GM21423 (cell line): ENCODE results near the gene PHTF2.
"Not testable (repeated sequence)": the region's sequence is repeated elsewhere in the genome, so short reads cannot be mapped to it uniquely, and the experiment has no call there.

Source experiments
- ATAC-seq: cut with Tn5 transposase; IDR thresholded peaks from one replicate; pipeline ENCODE4 v1.9.1; 2021; ENCODE audit warnings: mild to moderate bottlenecking, moderate library complexity; ENCODE audit not compliant: unreplicated experiment

Gene PHTF2

GRCh38 chr7:77982926-77983550 is 184.5 kb downstream of the PHTF2 start:
- ATAC-seq = no peak

DNA sequence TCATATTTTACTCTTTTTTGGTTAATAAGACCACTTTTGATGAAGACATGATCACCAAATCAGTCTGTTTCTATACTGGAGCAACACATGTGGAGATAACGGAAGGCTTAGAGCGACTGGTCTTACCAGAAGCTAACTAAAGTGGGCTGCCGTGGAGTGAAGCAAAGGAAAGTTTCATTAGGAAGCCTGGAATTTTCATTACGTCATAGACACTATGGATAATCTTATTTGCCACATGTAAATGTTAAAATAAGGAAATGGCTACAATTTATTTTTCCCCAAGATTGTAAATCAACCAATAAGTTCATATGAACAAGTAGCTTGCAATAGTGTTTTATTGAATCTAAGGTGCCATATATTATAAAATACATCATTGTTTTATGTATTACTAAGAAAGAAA is 185.4 kb downstream of the PHTF2 start:
- no peak for ATAC-seq

DNA sequence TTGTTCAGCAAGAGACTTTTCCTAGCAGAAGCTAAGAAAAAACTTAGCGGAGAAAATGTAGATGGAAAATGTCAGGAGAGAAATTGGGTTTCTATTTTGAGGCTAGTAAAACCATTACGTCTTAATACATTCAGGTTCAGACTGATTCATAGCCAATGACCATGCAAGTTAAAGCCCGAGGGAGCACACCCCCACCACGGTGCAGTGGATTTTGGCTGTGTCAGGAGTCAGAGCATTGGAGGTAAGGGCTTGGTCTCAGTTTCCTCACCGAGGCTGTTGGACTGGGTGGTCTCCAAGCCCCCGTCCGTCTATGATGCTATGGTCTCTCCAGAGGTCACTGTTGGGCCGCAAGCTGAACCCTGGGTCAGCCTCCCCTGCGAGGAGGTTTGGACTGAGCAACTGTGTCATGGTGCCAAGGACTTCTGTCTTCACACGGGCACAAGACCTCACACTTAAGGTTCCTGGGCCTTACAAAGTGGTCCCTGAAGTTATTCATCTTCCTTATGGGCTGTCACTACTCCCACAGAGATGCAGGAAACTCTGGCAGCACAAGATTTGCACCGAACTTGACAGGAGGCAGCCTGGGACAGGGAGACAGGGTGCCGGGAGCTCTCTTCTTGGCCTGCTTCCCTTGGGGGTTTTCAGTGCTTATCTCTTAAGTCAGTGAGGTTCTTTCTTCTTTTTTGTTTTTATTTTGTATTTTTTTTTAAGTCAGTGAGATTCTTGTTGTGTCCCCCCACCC is 186.8 kb downstream of the PHTF2 start:
- ATAC-seq = no peak

- ATAC-seq = no peak
Observed at GRCh38 chr7:77985974-77986339, 187.4 kb downstream of the PHTF2 start.

GRCh38 chr7:77989981-77990566 is 191.5 kb downstream of the PHTF2 start:
- no peak for ATAC-seq

GRCh38 chr7:77991656-77992055 is 193.1 kb downstream of the PHTF2 start:
- no peak for ATAC-seq

DNA sequence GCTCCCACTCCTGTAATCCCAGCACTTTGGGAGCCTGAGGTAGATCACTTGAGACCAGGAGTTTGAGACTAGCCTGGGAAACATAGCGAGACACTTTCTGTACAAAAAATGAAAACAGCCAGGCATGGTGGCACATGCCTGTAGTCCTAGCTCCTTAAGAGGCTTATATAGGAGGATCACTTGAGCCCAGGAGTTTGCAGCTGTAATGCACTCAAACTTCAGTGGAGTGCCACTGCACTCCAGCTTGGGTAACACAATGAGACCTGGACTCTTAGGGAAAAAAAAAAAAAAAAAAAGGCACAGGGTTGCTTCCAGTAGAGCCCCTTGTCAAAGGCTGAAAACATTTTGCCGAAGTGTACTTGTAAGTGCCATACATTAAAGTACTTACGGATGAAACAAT is 195.3 kb downstream of the PHTF2 start:
- ATAC-seq = no peak

DNA sequence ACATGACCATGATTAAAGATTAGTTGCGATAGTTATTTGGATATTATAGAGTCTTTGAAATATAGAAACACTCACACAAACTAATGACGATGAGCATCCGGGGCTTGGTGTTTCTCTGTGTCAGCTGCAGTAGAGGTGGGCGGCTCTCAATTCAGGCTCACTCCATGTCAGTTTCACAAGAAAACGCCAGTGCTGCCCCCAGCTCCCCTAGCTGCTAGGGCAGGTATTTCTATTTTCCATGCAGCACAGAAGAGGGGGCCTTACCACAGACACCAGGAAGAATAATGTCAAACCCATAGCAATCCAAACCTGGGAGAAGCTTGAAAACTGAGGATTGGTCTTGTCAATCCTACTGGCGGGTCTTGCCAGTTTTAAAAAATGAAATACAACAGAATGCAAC is 197.1 kb downstream of the PHTF2 start:
- no peak for ATAC-seq

GRCh38 chr7:77999168-77999567 is 200.6 kb downstream of the PHTF2 start:
- ATAC-seq = not testable (repeated sequence)

DNA sequence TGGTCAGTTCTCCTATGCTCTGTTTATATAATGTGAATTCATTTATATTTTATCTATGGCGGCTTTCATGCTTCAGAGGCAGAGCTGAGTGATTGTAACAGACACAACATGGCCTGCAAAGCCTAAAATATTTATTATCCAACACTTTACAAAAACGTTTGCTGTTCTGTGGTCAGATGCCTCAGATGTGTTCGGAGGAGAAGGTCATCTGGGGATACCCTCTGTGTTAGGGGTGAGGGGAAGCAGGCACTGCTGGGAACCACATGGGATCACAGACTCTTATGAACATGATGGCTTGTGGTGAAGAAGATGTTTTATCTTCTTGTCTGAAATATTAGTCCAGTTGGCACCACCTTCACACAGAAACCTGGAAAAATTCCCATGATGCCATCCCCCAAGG is 203.4 kb downstream of the PHTF2 start:
- ATAC-seq = no peak

- no peak for ATAC-seq
Observed at GRCh38 chr7:78002715-78003114, 204.1 kb downstream of the PHTF2 start.

DNA sequence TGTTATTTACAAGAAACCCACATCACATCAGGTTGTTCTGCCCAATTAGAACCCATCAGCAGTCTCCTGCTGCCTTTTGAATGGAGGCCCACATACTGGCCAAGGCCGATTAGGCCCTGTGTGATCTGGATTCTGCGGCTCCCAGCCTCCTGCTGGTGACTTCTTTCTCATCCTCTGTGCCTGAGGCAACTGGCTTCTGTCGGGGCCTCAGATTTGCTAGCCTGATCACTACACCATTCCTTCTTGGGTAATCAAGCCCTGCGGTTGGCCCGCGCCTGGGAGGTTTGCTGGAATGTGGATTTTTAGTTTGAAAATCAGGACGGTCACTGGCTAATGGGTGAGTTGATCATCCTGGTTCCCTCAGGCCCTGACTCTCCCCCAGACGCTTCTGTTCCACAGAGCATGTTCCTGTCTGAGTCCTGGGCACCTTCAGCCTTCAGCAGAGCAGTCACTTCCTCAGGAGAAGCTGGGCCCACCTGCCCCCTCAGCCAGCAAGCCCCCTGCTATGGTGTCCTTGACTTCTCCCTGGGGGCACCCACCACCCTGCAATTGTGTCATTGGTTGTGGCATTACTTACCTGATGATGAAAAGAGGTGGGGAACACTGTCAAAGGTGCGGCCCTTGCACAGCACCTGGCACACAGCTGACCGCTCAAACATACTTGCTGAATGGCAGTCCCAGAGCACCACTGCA is 207.6 kb downstream of the PHTF2 start:
- ATAC-seq = no peak
